Measurements from ENCODE around the gene ACP3.
"Not testable (repeated sequence)": the region's sequence is repeated elsewhere in the genome, so short reads cannot be mapped to it uniquely, and the experiment has no call there.

The ACP3 gene

DNA sequence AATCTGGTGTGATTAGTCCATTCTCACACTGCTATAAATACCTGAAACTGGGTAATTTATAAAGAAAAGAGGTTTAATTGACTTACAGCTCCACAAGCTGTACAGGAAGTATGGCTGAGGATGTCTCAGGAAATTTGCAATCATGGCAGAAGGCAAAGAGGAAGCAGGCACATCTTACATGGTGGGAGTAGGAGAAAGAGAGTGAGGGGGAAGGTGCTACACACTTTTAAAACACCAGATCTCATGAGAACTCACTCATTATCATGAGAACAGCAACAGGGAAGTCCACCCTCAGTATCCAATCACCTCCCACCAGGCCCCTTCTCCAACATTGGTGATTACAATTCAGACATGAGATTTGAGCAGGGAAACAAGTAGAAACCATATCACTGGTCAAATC, 24.0 kb upstream of the ACP3 start:
- DNase-seq (ENCODE audit: low spot score) = no peak
- TF ChIP-seq, protein P1, sequence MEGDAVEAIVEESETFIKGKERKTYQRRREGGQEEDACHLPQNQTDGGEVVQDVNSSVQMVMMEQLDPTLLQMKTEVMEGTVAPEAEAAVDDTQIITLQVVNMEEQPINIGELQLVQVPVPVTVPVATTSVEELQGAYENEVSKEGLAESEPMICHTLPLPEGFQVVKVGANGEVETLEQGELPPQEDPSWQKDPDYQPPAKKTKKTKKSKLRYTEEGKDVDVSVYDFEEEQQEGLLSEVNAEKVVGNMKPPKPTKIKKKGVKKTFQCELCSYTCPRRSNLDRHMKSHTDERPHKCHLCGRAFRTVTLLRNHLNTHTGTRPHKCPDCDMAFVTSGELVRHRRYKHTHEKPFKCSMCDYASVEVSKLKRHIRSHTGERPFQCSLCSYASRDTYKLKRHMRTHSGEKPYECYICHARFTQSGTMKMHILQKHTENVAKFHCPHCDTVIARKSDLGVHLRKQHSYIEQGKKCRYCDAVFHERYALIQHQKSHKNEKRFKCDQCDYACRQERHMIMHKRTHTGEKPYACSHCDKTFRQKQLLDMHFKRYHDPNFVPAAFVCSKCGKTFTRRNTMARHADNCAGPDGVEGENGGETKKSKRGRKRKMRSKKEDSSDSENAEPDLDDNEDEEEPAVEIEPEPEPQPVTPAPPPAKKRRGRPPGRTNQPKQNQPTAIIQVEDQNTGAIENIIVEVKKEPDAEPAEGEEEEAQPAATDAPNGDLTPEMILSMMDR (IDR thresholded peaks at IDR 0.05; ENCODE audit: extremely low read depth, missing control alignments) = no peak

DNA sequence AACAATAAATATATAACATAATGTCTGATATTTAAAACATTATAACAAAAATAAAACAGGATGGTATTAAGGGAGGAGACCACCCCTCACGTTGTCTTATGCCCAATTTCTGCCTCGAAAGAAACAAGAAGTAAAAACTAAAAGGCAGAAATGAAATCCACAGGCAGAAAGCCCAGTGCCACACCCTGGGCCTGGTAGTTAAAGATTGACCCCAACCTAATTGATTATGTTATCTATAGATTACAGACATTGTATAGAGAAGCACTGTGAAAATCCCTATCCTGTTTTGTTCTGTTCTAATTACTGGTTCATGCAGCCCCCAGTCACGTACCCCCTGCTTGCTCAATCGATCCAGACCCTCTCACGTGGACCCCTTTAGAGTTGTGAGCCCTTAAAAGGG, 22.3 kb upstream of the ACP3 start:
- DNase-seq (ENCODE audit: low spot score) = no peak
- TF ChIP-seq, protein P1 (IDR thresholded peaks at IDR 0.05; ENCODE audit: extremely low read depth, missing control alignments) = no peak

DNA sequence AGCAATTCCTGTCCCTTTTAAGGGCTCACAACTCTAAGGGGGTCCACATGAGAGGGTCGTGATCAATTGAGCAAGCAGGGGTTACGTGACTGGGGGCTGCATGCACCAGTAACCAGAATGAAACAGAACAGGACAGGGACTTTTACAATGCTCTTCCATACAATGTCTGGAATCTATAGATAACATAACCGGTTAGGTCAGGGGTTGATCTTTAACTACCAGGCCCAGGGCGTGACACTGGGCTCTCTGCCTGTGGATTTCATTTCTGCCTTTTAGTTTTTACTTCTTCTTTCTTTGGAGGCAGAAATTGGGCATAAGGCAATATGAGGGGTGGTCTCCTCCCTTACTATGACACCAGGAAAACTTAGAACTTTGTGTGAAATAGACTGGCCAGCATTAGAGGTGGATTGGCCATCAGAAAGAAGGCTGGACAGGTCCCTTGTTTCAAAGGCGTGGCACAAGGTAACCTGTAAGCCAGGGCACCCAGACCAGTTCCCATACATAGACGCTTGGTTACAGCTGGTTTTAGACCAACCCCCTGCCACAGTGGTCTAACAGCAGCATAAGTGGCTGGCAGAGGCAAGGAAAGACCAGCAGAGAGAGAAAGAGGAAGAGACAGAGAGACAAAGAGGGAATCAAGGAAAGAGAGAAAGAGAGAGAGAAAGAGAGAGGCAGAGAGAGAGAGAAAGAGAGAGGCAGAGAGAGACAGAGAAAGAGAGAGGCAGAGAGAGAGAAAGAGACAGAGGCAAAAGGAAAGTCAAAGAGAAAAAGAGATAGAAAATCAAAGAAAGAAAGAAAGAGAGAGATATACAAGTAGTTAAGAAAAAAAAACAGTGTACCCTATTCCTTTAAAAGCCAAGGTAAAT, 13.6 kb upstream of the ACP3 start:
- not testable (repeated sequence) for DNase-seq (ENCODE audit: low spot score)

DNA sequence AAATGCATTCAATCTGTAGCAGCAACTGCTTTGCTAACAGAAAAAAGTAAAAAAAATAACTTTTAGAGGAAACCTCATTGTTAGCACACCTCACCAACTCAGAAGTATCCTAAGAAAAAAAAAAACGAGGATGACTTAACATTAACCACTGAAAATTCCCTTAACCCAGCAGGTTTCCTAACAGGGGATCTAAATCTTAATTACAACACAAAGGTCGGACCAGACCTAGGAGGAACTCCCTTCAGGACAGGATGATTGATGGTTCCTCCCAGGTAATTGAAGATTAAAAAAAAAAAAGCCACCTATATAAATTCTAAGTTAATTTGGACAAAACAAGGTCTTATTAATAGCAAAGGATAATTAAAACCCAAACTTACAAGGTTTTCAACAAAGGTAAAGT, 12.9 kb upstream of the ACP3 start:
- not testable (repeated sequence) for DNase-seq (ENCODE audit: low spot score)

DNA sequence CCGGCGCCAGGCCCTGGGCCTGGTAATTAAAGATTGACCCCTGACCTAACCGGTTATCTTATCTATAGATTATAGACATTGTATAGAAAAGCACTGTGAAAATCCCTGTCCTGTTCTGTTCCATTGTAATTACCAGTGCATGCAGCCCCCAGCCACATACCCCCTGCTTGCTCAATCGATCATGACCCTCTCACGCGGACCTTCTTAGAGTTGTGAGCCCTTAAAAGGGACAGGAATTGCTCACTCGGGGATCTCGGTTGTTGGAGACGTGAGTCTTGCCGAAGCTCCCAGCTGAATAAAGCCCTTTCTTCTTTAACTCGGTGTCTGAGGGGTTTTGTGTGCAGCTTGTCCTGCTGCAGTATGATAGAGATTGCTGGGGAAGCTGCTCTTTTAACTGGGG, 7.2 kb upstream of the ACP3 start:
- DNase-seq (ENCODE audit: low spot score) = not testable (repeated sequence)

DNA sequence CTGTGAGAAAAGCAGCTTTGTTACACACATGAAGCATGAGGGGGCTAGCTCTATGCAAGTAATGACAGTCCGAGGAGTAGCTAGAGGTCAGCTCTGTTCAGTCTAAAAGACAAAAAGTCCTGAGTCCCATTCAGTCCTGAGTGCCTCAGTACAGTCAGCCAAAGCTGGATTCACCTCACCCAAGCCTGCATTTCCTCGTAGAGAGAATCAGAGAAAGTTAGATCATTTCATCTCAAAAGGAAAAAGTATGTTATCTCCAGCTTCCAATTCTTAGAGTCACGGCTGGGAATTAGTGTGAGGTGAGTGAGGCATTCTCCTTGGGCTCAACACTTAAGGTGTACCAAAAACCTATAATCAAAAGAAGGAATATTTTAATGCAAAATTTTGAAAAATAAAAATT, 5.9 kb upstream of the ACP3 start:
- TF ChIP-seq, protein P1 (IDR thresholded peaks at IDR 0.05; ENCODE audit: extremely low read depth, missing control alignments) = no peak
- DNase-seq (ENCODE audit: low spot score) = no peak

DNA sequence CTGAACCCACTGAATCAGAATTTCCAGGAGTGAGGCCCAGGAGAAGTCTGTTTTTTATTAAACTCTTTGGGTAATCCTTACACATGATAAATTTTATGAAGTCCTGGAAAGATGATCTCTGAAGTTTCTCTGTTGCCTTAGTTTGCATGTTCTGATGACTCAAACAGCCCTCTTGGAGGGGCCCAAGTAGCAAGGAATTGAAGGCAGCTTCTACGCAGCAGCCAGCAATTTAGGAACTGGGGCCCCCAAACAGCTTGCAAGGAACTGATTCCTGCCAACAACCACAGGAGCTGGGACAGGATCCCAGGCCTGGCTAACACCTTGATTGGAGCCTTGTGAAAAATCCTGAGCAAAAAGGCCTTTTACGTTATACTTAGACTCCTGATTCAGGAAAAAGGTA, 5.4 kb upstream of the ACP3 start:
- TF ChIP-seq, protein P1 (IDR thresholded peaks at IDR 0.05; ENCODE audit: extremely low read depth, missing control alignments) = no peak
- no peak for DNase-seq (ENCODE audit: low spot score)

DNA sequence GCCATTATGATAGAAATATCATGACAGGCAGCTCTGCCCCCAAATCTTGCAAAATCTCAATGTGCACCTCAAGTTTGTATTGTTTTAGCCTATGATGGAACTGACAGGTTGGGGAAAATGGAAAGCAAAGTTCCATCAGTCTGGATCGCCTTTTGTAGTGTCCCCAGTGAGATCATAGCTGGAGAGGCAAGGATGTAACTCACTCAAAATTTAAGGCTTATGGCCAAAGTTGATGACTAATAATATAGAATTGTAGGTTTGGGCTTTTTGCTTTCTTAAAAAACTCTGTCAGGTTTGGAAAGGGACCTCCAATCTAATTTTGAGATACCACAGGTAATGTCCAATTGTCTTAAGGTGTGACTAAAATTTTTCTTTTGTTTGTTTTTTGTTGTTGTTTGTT, 1.4 kb upstream of the ACP3 start:
- TF ChIP-seq, protein P1 (IDR thresholded peaks at IDR 0.05; ENCODE audit: extremely low read depth, missing control alignments) = no peak
- no peak for DNase-seq (ENCODE audit: low spot score)

DNA sequence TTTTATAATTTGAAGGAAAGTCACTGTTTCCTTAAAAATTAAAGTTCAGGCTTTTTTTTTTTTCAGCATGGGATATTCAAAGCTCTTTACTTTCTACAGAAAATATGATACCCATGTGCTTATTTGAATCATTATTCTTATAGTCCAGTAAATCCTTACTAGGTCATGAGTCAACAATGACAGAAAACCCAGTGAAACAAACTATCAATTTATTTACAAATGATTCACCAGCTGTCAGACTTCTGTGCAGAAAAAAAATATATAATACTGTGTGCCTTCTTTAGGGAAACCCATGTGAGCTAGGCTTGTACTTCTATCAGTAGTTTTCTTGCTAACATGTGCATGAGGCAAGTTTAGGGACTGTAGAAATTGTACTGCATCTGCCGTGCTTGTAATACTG, 1.2 kb downstream of the ACP3 start:
- no peak for DNase-seq (ENCODE audit: low spot score)
- TF ChIP-seq, protein P1 (IDR thresholded peaks at IDR 0.05; ENCODE audit: extremely low read depth, missing control alignments) = no peak

Measured in GM20000 (cell line).